ENCODE data around the gene LYSMD1.

The LYSMD1 gene

DNA sequence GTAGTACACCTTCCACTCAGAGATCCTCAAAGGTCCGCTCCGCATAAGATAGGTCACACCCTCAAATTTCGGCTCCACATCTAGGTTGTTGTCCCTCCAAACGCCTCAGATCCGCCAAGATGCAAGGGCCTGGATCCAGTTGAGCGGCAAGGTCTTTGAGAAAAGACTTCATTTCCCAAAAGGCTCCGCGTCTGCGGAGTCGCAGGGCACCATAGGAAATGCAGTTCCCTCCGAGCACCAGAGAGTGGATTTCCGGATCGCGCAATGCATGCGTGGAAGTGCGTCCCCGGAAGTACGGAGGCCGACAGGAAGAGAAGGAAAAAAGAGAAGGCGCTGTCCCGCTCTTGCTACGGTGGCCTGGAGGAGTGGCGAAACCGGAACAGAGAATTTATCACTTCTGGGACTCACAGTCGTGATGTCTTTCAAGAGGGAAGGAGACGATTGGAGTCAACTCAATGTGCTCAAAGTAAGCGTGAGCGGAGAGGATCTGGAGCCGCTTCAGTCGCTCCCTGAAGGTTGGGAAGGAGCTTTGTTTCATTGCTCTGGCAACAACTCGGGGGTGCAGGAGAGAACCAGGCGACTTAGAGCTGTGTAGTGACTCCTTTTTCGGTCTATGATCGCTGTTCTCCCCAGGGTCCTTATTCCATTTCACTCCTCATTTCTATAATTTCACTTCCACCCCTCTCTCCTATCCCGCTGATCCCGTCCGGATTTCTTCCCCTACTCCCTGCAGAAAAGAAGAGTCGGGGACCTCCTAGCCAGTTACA is at the start of gene LYSMD1, which contains the start of gene SCNM1 (continued):
- TF ChIP-seq, protein P1, sequence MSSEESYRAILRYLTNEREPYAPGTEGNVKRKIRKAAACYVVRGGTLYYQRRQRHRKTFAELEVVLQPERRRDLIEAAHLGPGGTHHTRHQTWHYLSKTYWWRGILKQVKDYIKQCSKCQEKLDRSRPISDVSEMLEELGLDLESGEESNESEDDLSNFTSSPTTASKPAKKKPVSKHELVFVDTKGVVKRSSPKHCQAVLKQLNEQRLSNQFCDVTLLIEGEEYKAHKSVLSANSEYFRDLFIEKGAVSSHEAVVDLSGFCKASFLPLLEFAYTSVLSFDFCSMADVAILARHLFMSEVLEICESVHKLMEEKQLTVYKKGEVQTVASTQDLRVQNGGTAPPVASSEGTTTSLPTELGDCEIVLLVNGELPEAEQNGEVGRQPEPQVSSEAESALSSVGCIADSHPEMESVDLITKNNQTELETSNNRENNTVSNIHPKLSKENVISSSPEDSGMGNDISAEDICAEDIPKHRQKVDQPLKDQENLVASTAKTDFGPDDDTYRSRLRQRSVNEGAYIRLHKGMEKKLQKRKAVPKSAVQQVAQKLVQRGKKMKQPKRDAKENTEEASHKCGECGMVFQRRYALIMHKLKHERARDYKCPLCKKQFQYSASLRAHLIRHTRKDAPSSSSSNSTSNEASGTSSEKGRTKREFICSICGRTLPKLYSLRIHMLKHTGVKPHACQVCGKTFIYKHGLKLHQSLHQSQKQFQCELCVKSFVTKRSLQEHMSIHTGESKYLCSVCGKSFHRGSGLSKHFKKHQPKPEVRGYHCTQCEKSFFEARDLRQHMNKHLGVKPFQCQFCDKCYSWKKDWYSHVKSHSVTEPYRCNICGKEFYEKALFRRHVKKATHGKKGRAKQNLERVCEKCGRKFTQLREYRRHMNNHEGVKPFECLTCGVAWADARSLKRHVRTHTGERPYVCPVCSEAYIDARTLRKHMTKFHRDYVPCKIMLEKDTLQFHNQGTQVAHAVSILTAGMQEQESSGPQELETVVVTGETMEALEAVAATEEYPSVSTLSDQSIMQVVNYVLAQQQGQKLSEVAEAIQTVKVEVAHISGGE (tag by site-specific recombination; conservative IDR thresholded peaks at IDR 0.05; ENCODE audit: low read depth) = peak; percentile 97
- TF ChIP-seq ZNF174 (tag by site-specific recombination; IDR thresholded peaks at IDR 0.05) (no peak), ZNF157 (tag by site-specific recombination; IDR thresholded peaks at IDR 0.05) (no peak), SALL2 (tag by site-specific recombination; IDR thresholded peaks at IDR 0.05; ENCODE audit: borderline replicate concordance) (no peak), ZNF791 (tag by site-specific recombination; IDR thresholded peaks at IDR 0.05) (no peak), ZNF623 (tag by site-specific recombination; IDR thresholded peaks at IDR 0.05) (0 out of 2 replicates have a peak, but pooled peaks have one; percentile 7), PRDM1 (tag by site-specific recombination; IDR thresholded peaks at IDR 0.05) (peak; percentile 84), IKZF3 (tag by site-specific recombination; IDR thresholded peaks at IDR 0.05) (peak; percentile 93), KLF16 (tag by site-specific recombination; IDR thresholded peaks at IDR 0.05) (peak; percentile 21; the same call in 1 of the 2 replicates), SP3 (tag by site-specific recombination; IDR thresholded peaks at IDR 0.05) (peak; percentile 83), ZFHX2 (tag by site-specific recombination; conservative IDR thresholded peaks at IDR 0.05) (no peak), ZFP37 (tag by site-specific recombination; IDR thresholded peaks at IDR 0.05) (0 out of 2 replicates have a peak, but pooled peaks have one; percentile 38), ZNF701 (tag by site-specific recombination; IDR thresholded peaks at IDR 0.05) (no peak), ZNF114 (tag by site-specific recombination; IDR thresholded peaks at IDR 0.05) (no peak), ZNF654 (tag by site-specific recombination; IDR thresholded peaks at IDR 0.05; ENCODE audit: low read depth) (no peak), ZNF561 (tag by site-specific recombination; IDR thresholded peaks at IDR 0.05; ENCODE audit: borderline replicate concordance) (peak; percentile 98)
- TF ChIP-seq, protein P2, sequence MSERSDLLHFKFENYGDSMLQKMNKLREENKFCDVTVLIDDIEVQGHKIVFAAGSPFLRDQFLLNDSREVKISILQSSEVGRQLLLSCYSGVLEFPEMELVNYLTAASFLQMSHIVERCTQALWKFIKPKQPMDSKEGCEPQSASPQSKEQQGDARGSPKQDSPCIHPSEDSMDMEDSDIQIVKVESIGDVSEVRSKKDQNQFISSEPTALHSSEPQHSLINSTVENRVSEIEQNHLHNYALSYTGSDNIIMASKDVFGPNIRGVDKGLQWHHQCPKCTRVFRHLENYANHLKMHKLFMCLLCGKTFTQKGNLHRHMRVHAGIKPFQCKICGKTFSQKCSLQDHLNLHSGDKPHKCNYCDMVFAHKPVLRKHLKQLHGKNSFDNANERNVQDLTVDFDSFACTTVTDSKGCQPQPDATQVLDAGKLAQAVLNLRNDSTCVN (tag by site-specific recombination; optimal IDR thresholded peaks at IDR 0.05) = peak; percentile 51
- TF ChIP-seq, protein P3, sequence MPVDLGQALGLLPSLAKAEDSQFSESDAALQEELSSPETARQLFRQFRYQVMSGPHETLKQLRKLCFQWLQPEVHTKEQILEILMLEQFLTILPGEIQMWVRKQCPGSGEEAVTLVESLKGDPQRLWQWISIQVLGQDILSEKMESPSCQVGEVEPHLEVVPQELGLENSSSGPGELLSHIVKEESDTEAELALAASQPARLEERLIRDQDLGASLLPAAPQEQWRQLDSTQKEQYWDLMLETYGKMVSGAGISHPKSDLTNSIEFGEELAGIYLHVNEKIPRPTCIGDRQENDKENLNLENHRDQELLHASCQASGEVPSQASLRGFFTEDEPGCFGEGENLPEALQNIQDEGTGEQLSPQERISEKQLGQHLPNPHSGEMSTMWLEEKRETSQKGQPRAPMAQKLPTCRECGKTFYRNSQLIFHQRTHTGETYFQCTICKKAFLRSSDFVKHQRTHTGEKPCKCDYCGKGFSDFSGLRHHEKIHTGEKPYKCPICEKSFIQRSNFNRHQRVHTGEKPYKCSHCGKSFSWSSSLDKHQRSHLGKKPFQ (tag by site-specific recombination; IDR thresholded peaks at IDR 0.05) = no peak
- TF ChIP-seq, protein P4, sequence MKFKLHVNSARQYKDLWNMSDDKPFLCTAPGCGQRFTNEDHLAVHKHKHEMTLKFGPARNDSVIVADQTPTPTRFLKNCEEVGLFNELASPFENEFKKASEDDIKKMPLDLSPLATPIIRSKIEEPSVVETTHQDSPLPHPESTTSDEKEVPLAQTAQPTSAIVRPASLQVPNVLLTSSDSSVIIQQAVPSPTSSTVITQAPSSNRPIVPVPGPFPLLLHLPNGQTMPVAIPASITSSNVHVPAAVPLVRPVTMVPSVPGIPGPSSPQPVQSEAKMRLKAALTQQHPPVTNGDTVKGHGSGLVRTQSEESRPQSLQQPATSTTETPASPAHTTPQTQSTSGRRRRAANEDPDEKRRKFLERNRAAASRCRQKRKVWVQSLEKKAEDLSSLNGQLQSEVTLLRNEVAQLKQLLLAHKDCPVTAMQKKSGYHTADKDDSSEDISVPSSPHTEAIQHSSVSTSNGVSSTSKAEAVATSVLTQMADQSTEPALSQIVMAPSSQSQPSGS (tag by site-specific recombination; IDR thresholded peaks at IDR 0.05; ENCODE audit: low read depth) = no peak
- TF ChIP-seq, protein P5, sequence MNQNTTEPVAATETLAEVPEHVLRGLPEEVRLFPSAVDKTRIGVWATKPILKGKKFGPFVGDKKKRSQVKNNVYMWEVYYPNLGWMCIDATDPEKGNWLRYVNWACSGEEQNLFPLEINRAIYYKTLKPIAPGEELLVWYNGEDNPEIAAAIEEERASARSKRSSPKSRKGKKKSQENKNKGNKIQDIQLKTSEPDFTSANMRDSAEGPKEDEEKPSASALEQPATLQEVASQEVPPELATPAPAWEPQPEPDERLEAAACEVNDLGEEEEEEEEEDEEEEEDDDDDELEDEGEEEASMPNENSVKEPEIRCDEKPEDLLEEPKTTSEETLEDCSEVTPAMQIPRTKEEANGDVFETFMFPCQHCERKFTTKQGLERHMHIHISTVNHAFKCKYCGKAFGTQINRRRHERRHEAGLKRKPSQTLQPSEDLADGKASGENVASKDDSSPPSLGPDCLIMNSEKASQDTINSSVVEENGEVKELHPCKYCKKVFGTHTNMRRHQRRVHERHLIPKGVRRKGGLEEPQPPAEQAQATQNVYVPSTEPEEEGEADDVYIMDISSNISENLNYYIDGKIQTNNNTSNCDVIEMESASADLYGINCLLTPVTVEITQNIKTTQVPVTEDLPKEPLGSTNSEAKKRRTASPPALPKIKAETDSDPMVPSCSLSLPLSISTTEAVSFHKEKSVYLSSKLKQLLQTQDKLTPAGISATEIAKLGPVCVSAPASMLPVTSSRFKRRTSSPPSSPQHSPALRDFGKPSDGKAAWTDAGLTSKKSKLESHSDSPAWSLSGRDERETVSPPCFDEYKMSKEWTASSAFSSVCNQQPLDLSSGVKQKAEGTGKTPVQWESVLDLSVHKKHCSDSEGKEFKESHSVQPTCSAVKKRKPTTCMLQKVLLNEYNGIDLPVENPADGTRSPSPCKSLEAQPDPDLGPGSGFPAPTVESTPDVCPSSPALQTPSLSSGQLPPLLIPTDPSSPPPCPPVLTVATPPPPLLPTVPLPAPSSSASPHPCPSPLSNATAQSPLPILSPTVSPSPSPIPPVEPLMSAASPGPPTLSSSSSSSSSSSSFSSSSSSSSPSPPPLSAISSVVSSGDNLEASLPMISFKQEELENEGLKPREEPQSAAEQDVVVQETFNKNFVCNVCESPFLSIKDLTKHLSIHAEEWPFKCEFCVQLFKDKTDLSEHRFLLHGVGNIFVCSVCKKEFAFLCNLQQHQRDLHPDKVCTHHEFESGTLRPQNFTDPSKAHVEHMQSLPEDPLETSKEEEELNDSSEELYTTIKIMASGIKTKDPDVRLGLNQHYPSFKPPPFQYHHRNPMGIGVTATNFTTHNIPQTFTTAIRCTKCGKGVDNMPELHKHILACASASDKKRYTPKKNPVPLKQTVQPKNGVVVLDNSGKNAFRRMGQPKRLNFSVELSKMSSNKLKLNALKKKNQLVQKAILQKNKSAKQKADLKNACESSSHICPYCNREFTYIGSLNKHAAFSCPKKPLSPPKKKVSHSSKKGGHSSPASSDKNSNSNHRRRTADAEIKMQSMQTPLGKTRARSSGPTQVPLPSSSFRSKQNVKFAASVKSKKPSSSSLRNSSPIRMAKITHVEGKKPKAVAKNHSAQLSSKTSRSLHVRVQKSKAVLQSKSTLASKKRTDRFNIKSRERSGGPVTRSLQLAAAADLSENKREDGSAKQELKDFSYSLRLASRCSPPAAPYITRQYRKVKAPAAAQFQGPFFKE (tag by site-specific recombination; IDR thresholded peaks at IDR 0.05; ENCODE audit: borderline replicate concordance) = no peak
- TF ChIP-seq, protein P6, sequence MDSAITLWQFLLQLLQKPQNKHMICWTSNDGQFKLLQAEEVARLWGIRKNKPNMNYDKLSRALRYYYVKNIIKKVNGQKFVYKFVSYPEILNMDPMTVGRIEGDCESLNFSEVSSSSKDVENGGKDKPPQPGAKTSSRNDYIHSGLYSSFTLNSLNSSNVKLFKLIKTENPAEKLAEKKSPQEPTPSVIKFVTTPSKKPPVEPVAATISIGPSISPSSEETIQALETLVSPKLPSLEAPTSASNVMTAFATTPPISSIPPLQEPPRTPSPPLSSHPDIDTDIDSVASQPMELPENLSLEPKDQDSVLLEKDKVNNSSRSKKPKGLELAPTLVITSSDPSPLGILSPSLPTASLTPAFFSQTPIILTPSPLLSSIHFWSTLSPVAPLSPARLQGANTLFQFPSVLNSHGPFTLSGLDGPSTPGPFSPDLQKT (IDR thresholded peaks at IDR 0.05; ENCODE audit: borderline replicate concordance, low read depth, low read length) = peak; percentile 97
- TF ChIP-seq, protein P7, sequence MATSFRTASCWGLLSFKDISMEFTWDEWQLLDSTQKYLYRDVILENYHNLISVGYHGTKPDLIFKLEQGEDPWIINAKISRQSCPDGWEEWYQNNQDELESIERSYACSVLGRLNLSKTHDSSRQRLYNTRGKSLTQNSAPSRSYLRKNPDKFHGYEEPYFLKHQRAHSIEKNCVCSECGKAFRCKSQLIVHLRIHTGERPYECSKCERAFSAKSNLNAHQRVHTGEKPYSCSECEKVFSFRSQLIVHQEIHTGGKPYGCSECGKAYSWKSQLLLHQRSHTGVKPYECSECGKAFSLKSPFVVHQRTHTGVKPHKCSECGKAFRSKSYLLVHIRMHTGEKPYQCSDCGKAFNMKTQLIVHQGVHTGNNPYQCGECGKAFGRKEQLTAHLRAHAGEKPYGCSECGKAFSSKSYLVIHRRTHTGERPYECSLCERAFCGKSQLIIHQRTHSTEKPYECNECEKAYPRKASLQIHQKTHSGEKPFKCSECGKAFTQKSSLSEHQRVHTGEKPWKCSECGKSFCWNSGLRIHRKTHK (tag by site-specific recombination; IDR thresholded peaks at IDR 0.05) = no peak
